HepG2 (cell line): ENCODE data around the gene PACS1. TPM values are rescaled to one million over a fixed set of nuclear protein-coding genes. Genes with fewer than 3 reads are reported as not detected.

ENCODE experiments used
- ATF7-NPFF ChIP-seq: sonication (generic); formaldehyde crosslinking; IDR thresholded peaks from 2 replicates; pipeline ENCODE4 v1.8.1; 2023; ENCODE audit warnings: mild to moderate bottlenecking, low read depth, missing genetic modification reagents, moderate library complexity
- BCL6 ChIP-seq: IDR thresholded peaks from 2 replicates; pipeline ENCODE4 v1.6.1; 2016; ENCODE audit warnings: missing genetic modification reagents, missing compliant biosample characterization
- HMG20A ChIP-seq: IDR thresholded peaks from 2 replicates; pipeline ENCODE4 v1.6.1; 2016; ENCODE audit warnings: borderline replicate concordance
- HNF4G ChIP-seq, 2 experiments: sonication (generic) in 1 of 2; formaldehyde crosslinking in 1 of 2; IDR thresholded peaks; 2 replicates each; pipeline versions ENCODE4 v1.4.0 to v1.6.1; 2011 to 2020; ENCODE audit warnings: borderline replicate concordance in 2 of 2, low read depth in 2 of 2, mild to moderate bottlenecking in 2 of 2, low read length in 1 of 2, missing genetic modification reagents in 1 of 2, moderate library complexity in 1 of 2
- KDM2A ChIP-seq: sonication (generic); formaldehyde crosslinking; IDR thresholded peaks from 2 replicates; pipeline ENCODE4 v1.4.0; 2020; ENCODE audit warnings: low read depth, missing genetic modification reagents, borderline replicate concordance
- NAIF1 ChIP-seq: sonication (generic); formaldehyde crosslinking; IDR thresholded peaks from 2 replicates; pipeline ENCODE4 v1.5.0; 2020; ENCODE audit warnings: mild to moderate bottlenecking, missing genetic modification reagents, borderline replicate concordance
- RBFOX2 ChIP-seq: fragments of 200-400 bp; formaldehyde crosslinking; IDR thresholded peaks from 2 replicates; pipeline ENCODE4 v1.6.1; 2017; ENCODE audit warnings: low read depth, mild to moderate bottlenecking, low read length
- RCOR2 ChIP-seq: IDR thresholded peaks from 2 replicates; pipeline ENCODE4 v1.6.1; 2016; ENCODE audit warnings: missing biosample characterization, missing genetic modification reagents
- SMAD1 ChIP-seq: sonication (generic); formaldehyde crosslinking; IDR thresholded peaks from 2 replicates; pipeline ENCODE4 v1.4.0; 2020; ENCODE audit warnings: missing genetic modification reagents, low read depth, mild to moderate bottlenecking, borderline replicate concordance
- SOX6 ChIP-seq, 2 experiments: fragments of 450-650 bp in 1 of 2; sonication (generic) in 1 of 2; formaldehyde crosslinking in 1 of 2; IDR thresholded peaks; 2 replicates each; pipeline versions ENCODE4 v1.4.0 to v1.6.1; 2017 to 2020; ENCODE audit warnings: antibody characterized with exemption in 1 of 2, mild to moderate bottlenecking in 1 of 2, missing genetic modification reagents in 1 of 2
- TCF7L2 ChIP-seq: IDR thresholded peaks from 2 replicates; pipeline ENCODE4 v1.6.1; 2011; ENCODE audit warnings: mild to moderate bottlenecking, low read depth, low read length, moderate library complexity
- ZNF564 ChIP-seq: sonication (generic); formaldehyde crosslinking; IDR thresholded peaks from 2 replicates; pipeline ENCODE4 v1.8.1; 2023; ENCODE audit warnings: mild to moderate bottlenecking, missing genetic modification reagents
- ZNF781 ChIP-seq: sonication (generic); formaldehyde crosslinking; IDR thresholded peaks from 2 replicates; pipeline ENCODE4 v1.5.1; 2020; ENCODE audit warnings: borderline replicate concordance, mild to moderate bottlenecking, missing genetic modification reagents; ENCODE audit errors: not compliant biosample characterization
- polyA plus RNA-seq, 8 experiments: library from polyadenylated mRNA; depleted of rRNA in 3 of 8; stranded (reverse) in 7 of 8; unstranded in 1 of 8; fragments of >200 nt; fragmentation: Illumina TruSeq in 4 of 8; extraction: Trizol in 4 of 8; gene quantifications; 2 replicates each; pipeline versions ENCODE4 v1.2.1 to v1.2.3, GENCODE V29; 2011 to 2016; ENCODE audit warnings: low read depth in 4 of 8, missing spikeins in 1 of 8, mixed read lengths in 1 of 8; ENCODE audit not compliant: insufficient read depth in 1 of 8
- total RNA-seq, 5 experiments: library from RNA; depleted of rRNA; stranded (reverse); fragments of >200 nt; fragmentation: Illumina TruSeq; extraction: Trizol; gene quantifications; 2 replicates each; pipeline ENCODE4 v1.2.3, GENCODE V29; 2016; ENCODE audit warnings: low read depth in 1 of 5
- TF ChIP-seq, protein P1 (sequence below): sonication (generic); formaldehyde crosslinking; IDR thresholded peaks from 2 replicates; pipeline ENCODE4 v1.4.0; 2020; ENCODE audit warnings: missing genetic modification reagents
- TF ChIP-seq, protein P2 (sequence below): sonication (generic); formaldehyde crosslinking; IDR thresholded peaks from 2 replicates; pipeline ENCODE4 v1.4.0; 2020; ENCODE audit warnings: missing genetic modification reagents
- TF ChIP-seq, protein P3 (sequence below): sonication (generic); formaldehyde crosslinking; IDR thresholded peaks from 2 replicates; pipeline ENCODE4 v1.4.0; 2020; ENCODE audit warnings: mild to moderate bottlenecking, missing genetic modification reagents
- TF ChIP-seq, protein P4 (sequence below): sonication (generic); formaldehyde crosslinking; IDR thresholded peaks from 2 replicates; pipeline ENCODE4 v1.4.0; 2020; ENCODE audit warnings: mild to moderate bottlenecking, missing genetic modification reagents, borderline replicate concordance

The PACS1 gene
- total and polyA plus RNA-seq, 2 of the 13 experiments (the other 11 are each of a cell fraction or from before 2014, with no cell fraction given): 7.6 to 8.6 TPM

DNA sequence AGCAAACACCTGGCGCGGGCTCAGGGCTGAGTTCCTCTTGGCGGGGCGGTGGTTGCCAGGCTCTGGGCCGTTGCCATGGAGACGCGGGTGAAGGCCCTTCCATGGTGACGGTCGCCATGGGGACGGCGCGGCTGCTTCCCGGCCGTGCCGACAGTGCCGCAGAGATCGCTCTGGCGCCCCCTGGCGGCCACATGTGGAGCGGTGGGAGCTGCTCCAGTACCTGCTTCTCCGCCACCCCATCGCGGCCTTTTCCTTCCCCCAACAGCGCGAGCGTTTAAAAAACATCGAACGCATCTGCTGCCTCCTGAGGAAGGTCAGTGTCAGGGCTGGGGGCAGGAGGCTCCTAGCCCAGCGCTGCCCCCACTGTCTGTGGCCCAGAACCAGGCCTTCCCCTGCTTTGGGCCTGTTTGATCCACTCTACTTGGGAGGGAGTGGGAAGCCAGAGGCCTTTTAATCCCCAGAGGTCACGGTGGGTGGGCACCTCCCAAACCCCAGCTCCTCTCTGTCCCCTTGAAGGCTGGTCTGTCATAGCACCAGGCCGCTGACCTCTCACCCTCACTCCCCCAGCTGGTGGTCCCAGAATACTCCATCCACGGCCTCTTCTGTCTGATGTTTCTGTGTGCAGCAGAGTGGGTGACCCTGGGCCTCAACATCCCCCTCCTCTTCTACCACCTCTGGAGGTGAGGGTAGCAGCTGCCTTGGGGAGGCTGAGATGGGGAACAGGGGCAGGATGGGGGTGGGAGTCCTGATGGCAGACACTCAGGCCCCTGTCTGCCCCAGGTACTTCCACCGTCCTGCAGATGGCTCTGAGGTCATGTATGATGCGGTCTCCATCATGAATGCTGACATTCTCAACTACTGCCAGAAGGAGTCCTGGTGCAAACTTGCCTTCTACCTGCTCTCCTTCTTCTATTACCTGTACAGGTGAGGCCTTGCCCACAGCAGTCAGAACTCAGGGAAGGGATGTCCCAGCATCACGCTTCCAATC lies 212.7 kb downstream of the PACS1 start (continued):
- TF ChIP-seq, protein P1, sequence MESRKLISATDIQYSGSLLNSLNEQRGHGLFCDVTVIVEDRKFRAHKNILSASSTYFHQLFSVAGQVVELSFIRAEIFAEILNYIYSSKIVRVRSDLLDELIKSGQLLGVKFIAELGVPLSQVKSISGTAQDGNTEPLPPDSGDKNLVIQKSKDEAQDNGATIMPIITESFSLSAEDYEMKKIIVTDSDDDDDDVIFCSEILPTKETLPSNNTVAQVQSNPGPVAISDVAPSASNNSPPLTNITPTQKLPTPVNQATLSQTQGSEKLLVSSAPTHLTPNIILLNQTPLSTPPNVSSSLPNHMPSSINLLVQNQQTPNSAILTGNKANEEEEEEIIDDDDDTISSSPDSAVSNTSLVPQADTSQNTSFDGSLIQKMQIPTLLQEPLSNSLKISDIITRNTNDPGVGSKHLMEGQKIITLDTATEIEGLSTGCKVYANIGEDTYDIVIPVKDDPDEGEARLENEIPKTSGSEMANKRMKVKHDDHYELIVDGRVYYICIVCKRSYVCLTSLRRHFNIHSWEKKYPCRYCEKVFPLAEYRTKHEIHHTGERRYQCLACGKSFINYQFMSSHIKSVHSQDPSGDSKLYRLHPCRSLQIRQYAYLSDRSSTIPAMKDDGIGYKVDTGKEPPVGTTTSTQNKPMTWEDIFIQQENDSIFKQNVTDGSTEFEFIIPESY (CRISPR knock-in tag): peak; percentile 47; the same call in 1 of the 2 replicates
- no peak for TF ChIP-seq SOX6 (IDR thresholded peaks at IDR 0.05)
- peak; percentile 45; the same call in 1 of the 2 replicates for TF ChIP-seq SOX6 (CRISPR knock-in tag; IDR thresholded peaks at IDR 0.05)
- peak; percentile 70 for TF ChIP-seq ZNF781 (CRISPR knock-in tag)
- TF ChIP-seq, protein P2, sequence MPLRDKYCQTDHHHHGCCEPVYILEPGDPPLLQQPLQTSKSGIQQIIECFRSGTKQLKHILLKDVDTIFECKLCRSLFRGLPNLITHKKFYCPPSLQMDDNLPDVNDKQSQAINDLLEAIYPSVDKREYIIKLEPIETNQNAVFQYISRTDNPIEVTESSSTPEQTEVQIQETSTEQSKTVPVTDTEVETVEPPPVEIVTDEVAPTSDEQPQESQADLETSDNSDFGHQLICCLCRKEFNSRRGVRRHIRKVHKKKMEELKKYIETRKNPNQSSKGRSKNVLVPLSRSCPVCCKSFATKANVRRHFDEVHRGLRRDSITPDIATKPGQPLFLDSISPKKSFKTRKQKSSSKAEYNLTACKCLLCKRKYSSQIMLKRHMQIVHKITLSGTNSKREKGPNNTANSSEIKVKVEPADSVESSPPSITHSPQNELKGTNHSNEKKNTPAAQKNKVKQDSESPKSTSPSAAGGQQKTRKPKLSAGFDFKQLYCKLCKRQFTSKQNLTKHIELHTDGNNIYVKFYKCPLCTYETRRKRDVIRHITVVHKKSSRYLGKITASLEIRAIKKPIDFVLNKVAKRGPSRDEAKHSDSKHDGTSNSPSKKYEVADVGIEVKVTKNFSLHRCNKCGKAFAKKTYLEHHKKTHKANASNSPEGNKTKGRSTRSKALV (CRISPR knock-in tag): no peak
- 0 out of 2 replicates have a peak, but pooled peaks have one; percentile 33 for TF ChIP-seq SMAD1 (CRISPR knock-in tag)
- TF ChIP-seq BCL6 (CRISPR knock-in tag): peak; percentile 33; the same call in 1 of the 2 replicates
- TF ChIP-seq, protein P3, sequence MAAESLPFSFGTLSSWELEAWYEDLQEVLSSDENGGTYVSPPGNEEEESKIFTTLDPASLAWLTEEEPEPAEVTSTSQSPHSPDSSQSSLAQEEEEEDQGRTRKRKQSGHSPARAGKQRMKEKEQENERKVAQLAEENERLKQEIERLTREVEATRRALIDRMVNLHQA (CRISPR knock-in tag): no peak
- no peak for TF ChIP-seq ZNF564
- TF ChIP-seq NAIF1 (CRISPR knock-in tag): no peak
- no peak for TF ChIP-seq ATF7-NPFF (CRISPR knock-in tag)
- TF ChIP-seq HNF4G (IDR thresholded peaks at IDR 0.05; ENCODE audit: borderline replicate concordance, low read depth, low read length): no peak; the same call in 1 of the 2 replicates
- TF ChIP-seq HNF4G (CRISPR knock-in tag; IDR thresholded peaks at IDR 0.05; ENCODE audit: borderline replicate concordance, low read depth): no peak; the same call in 1 of the 2 replicates
- TF ChIP-seq, protein P4, sequence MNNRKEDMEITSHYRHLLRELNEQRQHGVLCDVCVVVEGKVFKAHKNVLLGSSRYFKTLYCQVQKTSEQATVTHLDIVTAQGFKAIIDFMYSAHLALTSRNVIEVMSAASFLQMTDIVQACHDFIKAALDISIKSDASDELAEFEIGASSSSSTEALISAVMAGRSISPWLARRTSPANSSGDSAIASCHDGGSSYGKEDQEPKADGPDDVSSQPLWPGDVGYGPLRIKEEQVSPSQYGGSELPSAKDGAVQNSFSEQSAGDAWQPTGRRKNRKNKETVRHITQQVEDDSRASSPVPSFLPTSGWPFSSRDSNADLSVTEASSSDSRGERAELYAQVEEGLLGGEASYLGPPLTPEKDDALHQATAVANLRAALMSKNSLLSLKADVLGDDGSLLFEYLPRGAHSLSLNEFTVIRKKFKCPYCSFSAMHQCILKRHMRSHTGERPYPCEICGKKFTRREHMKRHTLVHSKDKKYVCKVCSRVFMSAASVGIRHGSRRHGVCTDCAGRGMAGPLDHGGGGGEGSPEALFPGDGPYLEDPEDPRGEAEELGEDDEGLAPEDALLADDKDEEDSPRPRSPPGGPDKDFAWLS (CRISPR knock-in tag): no peak
- peak; percentile 87 for TF ChIP-seq RBFOX2
- no peak for TF ChIP-seq TCF7L2
- TF ChIP-seq HMG20A: no peak
- peak; percentile 100 for TF ChIP-seq KDM2A (CRISPR knock-in tag)
- TF ChIP-seq RCOR2 (CRISPR knock-in tag): 0 out of 2 replicates have a peak, but pooled peaks have one; percentile 27
